Gastrocnemius medialis (tissue), 4 donors: ENCODE measurements around the gene SPDYA. TPM values are rescaled to one million over a fixed set of nuclear protein-coding genes. Genes with fewer than 3 reads are reported as not detected.

Source experiments
- ATAC-seq, 2 donors: fragments of 150-250 bp; one replicate each; pipeline ENCODE4 v1.9.1; 2016
- DNase-seq, 2 donors: peaks; one replicate each; pipeline ENCODE4 v3.0.0-alpha.2; 2019
- H3K27ac ChIP-seq, 4 donors: fragments of 200-600 bp; sonication (generic); 1 replicate in 1 of 4; 2 replicates in 3 of 4; pipeline ENCODE4 v1.5.1; 2016 to 2018; ENCODE audit warnings: mild to moderate bottlenecking in 2 of 4, moderate library complexity in 1 of 4
- H3K27me3 ChIP-seq, 3 donors: fragments of 200-600 bp; sonication (generic) in 2 of 3; 1 replicate in 1 of 3; 2 replicates in 2 of 3; pipeline versions ENCODE4 v1.5.1 to v1.6.0; 2016 to 2019; ENCODE audit warnings: mild to moderate bottlenecking in 1 of 3, moderate library complexity in 1 of 3
- H3K36me3 ChIP-seq, 2 donors: fragments of 200-600 bp; sonication (generic) in 1 of 2; one replicate each; pipeline ENCODE4 v1.5.1; 2017 to 2018
- H3K4me1 ChIP-seq, 2 donors: fragments of 200-600 bp; sonication (generic) in 1 of 2; one replicate each; pipeline ENCODE4 v1.5.1; 2016 to 2017; ENCODE audit warnings: mild to moderate bottlenecking in 2 of 2
- H3K4me3 ChIP-seq, 4 donors: fragments of 200-600 bp; sonication (generic) in 3 of 4; 1 replicate in 1 of 4; 2 replicates in 3 of 4; pipeline ENCODE4 v1.5.1; 2016 to 2019; ENCODE audit warnings: mild to moderate bottlenecking in 2 of 4
- H3K9me3 ChIP-seq, 3 donors: fragments of 200-600 bp; sonication (generic) in 2 of 3; 1 replicate in 1 of 3; 2 replicates in 2 of 3; pipeline ENCODE4 v1.5.1; 2016 to 2019
- CTCF ChIP-seq, 5 experiments: fragments of 450-650 bp in 3 of 5; fragments of 200-600 bp in 2 of 5; sonication (generic) in 2 of 5; IDR thresholded peaks in 4 of 5; conservative IDR thresholded peaks in 1 of 5; 1 replicate in 4 of 5; 2 replicates in 1 of 5; pipeline ENCODE4 v1.5.1; 2016 to 2019; ENCODE audit warnings: antibody characterized with exemption in 5 of 5, mild to moderate bottlenecking in 3 of 5, moderate library complexity in 3 of 5
- POLR2A ChIP-seq, 2 donors: fragments of 450-650 bp; IDR thresholded peaks; one replicate each; pipeline ENCODE4 v1.6.1; 2017; ENCODE audit warnings: antibody characterized with exemption in 2 of 2, mild to moderate bottlenecking in 2 of 2, moderate library complexity in 2 of 2
- in situ Hi-C, 4 donors: fragments of 200-750 bp; cut with MboI; loops; one replicate each; pipeline versions ENCODE4 v1.15.0 to v1.8.0; 2017; ENCODE audit warnings: low sequenced_read_pairs in 4 of 4
- intact Hi-C: fragments of 100-400 bp; cut with DNase I; formaldehyde crosslinking; loops from one replicate; pipeline ENCODE4 v1.15.1; 2023; ENCODE audit warnings: low total_unique reads
- total RNA-seq, 4 donors: library from RNA; depleted of rRNA; stranded (reverse); fragments of >200 nt; gene quantifications; one replicate each; pipeline versions ENCODE4 v1.1.0 to v1.2.3, GENCODE V29; 2016

The SPDYA gene
- under 1 TPM in 1 of 4 donors, not detected in 3; 0.31 TPM for total RNA-seq

- Histone ChIP-seq H3K9me3 (no peaks in the 10 kb centered on the region), H3K4me3 (peak within 1 kb of the TSS; percentile 53 to 70 (median 59)), H3K4me1 (peaks cover 5 to 11% of the 10 kb centered on the region in 2 donors), H3K36me3 (peaks cover 0 to 6% of the 10 kb centered on the region in 2 donors), H3K27me3 (no peaks in the 10 kb centered on the region), H3K27ac (no peak within 1 kb of the TSS)
- in situ Hi-C loops (loop anchor here in 3 of 4 donors (25.0 kb wide), 1 partner anchor 377 kb away; no protein-coding TSS in a partner anchor), intact Hi-C loops (loop anchor here (5.0 kb wide), 1 partner anchor 243 kb away; no protein-coding TSS in a partner anchor)
- peak; percentile 77 to 80 for ATAC-seq
- peak; percentile 44 to 54 for DNase-seq
- TF ChIP-seq POLR2A (IDR thresholded peaks at IDR 0.05), result no peak
- TF ChIP-seq CTCF (IDR thresholded peaks at IDR 0.05 in 4 of 5, conservative IDR thresholded peaks at IDR 0.05 in 1 of 5), result no peak
Observed at GRCh38 chr2:28810384-28811285, at the start of gene SPDYA. Gene SPDYA, plus strand, starts transcription at chr2:28810834. Its CDS starts 5,181 bp downstream, at chr2:28816015.

DNA sequence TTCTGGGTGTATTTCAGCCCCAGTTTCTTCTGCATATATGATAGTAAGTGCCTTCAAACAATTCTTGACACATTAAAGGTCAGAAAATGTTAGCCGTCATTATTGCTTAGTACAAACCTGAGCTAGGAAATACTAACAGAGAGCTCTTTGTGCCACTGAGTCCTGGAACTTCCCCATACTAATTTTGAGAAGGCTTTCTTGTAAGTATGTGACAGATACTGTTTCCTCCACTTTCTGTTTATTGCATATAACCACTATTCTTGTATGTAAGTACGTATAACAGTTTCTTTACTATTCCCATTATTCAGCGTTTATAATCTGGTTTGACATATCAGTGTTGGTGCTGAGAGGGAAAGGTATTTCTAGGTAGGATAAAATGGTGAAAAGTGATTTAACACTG, 49.2 kb upstream of the SPDYA start:
- H3K9me3 ChIP-seq, result no peaks in the 10 kb centered on the region
- H3K36me3 ChIP-seq, result peaks cover 0 to 7% of the 10 kb centered on the region in 2 donors
- DNase-seq, result no peak
- no peaks in the 10 kb centered on the region for H3K27me3 ChIP-seq
- H3K27ac ChIP-seq, result peak overlapping the region in 1 of 4 donors; percentile 38
- TF ChIP-seq POLR2A (IDR thresholded peaks at IDR 0.05), result no peak
- TF ChIP-seq CTCF (IDR thresholded peaks at IDR 0.05 in 4 of 5, conservative IDR thresholded peaks at IDR 0.05 in 1 of 5), result no peak
- in situ Hi-C loops (no loop called here), intact Hi-C loops (no loop called here)
- peaks cover 81 to 90% of the 10 kb centered on the region in 2 donors for H3K4me1 ChIP-seq
- ATAC-seq, result no peak
- no peak overlapping the region for H3K4me3 ChIP-seq

- ATAC-seq (no peak), DNase-seq (no peak)
- H3K27ac ChIP-seq, result peak overlapping the region in 2 of 4 donors; percentile 13 to 32
- H3K36me3 ChIP-seq, result peaks cover 0 to 7% of the 10 kb centered on the region in 2 donors
- in situ Hi-C loops (no loop called here), intact Hi-C loops (no loop called here)
- H3K9me3 ChIP-seq, result no peaks in the 10 kb centered on the region
- H3K4me3 ChIP-seq, result no peak overlapping the region
- no peaks in the 10 kb centered on the region for H3K27me3 ChIP-seq
- peaks cover 79 to 86% of the 10 kb centered on the region in 2 donors for H3K4me1 ChIP-seq
- TF ChIP-seq POLR2A (IDR thresholded peaks at IDR 0.05) (no peak), CTCF (IDR thresholded peaks at IDR 0.05 in 4 of 5, conservative IDR thresholded peaks at IDR 0.05 in 1 of 5) (no peak)
Observed at GRCh38 chr2:28764909-28765711, 45.5 kb upstream of the SPDYA start.

DNA sequence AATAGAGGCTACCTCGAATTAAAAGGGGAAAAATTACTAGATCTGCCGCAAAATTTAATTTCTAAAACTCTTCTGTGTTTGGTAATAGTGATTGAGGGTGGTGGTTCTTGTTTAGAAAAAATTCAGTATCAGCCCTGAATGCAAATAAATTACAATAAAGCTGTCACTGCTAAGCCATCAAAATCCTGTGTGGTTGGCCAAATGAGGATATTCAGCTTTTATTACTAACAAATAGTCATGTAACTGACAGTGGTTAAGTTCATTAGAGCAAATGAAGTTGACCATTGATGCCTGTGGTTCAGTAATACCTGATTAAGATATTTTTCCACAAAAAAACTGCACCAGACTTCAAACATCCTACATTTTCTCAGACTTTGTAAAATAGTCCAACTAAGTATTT, 44.6 kb upstream of the SPDYA start:
- TF ChIP-seq POLR2A (IDR thresholded peaks at IDR 0.05), result no peak
- TF ChIP-seq CTCF (IDR thresholded peaks at IDR 0.05 in 4 of 5, conservative IDR thresholded peaks at IDR 0.05 in 1 of 5), result no peak
- in situ Hi-C loops, result no loop called here

More for the DNA sequence above, 44.6 kb upstream of the SPDYA start:
- no peaks in the 10 kb centered on the region for H3K9me3 ChIP-seq
- H3K4me1 ChIP-seq, result peaks cover 83 to 86% of the 10 kb centered on the region in 2 donors
- H3K4me3 ChIP-seq, result no peak overlapping the region
- no peaks in the 10 kb centered on the region for H3K36me3 ChIP-seq
- H3K27ac ChIP-seq, result peak overlapping the region in 2 of 4 donors; percentile 17 to 32
- ATAC-seq (no peak), DNase-seq (no peak)
- no peaks in the 10 kb centered on the region for H3K27me3 ChIP-seq
- intact Hi-C loops, result no loop called here
